DOHH2 (cell line): ENCODE data around the gene SULT4A1.

ENCODE experiments used
- EZH2phosphoT487 ChIP-seq: fragments of 200-600 bp; sonication (generic); IDR thresholded peaks from 2 replicates; pipeline ENCODE4 v1.6.1; 2017; ENCODE audit warnings: borderline replicate concordance, mild to moderate bottlenecking, antibody characterized with exemption, low read length, moderate library complexity, mixed read lengths
- TF ChIP-seq, protein P1 (sequence below): fragments of 200-600 bp; sonication (generic); IDR thresholded peaks from one replicate; pipeline ENCODE4 v1.5.1; 2014; ENCODE audit warnings: antibody characterized with exemption, mild to moderate bottlenecking, low read depth, low read length; ENCODE audit not compliant: poor library complexity, severe bottlenecking

DNA sequence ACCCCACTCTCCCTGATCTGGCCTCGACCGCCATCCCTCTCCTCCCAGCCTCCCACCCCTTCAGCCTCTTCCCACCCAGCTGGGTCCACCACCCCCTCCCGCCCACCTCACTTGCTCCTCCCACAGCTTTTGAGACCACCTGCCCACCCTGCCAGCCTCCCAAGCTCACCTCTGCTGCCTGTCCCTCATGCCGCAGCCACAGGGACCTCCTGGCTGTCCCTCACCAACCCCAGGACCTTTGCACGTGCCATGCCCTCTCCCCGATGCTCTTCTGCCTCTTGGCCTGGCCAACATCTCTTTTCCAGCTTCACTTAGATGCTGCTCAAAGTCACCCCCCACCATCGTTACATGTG is 23.0 kb upstream of the SULT4A1 start:
- TF ChIP-seq, protein P1, sequence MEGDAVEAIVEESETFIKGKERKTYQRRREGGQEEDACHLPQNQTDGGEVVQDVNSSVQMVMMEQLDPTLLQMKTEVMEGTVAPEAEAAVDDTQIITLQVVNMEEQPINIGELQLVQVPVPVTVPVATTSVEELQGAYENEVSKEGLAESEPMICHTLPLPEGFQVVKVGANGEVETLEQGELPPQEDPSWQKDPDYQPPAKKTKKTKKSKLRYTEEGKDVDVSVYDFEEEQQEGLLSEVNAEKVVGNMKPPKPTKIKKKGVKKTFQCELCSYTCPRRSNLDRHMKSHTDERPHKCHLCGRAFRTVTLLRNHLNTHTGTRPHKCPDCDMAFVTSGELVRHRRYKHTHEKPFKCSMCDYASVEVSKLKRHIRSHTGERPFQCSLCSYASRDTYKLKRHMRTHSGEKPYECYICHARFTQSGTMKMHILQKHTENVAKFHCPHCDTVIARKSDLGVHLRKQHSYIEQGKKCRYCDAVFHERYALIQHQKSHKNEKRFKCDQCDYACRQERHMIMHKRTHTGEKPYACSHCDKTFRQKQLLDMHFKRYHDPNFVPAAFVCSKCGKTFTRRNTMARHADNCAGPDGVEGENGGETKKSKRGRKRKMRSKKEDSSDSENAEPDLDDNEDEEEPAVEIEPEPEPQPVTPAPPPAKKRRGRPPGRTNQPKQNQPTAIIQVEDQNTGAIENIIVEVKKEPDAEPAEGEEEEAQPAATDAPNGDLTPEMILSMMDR = no peak
- no peak for TF ChIP-seq EZH2phosphoT487
